ENCODE measurements around the gene FIGNL2.

DNA sequence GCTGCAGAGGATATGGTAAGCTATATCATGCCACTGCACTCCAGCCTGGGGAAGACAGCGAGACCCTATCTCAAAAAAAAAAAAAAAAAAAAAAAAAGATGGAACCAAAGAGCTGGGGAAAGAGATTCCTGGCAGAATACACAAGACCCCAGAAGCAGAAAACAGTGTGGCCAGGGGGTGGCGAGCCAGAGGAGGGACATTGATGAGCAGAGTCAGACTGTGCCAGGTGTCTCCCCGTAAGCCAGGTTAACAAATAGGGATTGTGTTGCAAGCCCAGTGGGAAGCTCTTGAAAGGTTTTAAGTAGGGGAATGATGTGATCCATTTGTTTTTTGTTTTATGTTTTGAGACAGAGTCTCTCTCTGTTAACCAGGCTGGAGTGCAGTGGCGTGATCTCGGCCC, 56.1 kb downstream of the FIGNL2 start:
- TF ChIP-seq POLR2AphosphoS5 (IDR thresholded peaks at IDR 0.05), result no peak
- no peak for TF ChIP-seq POLR2A (IDR thresholded peaks at IDR 0.05)
